Liver (tissue), 9 donors: ENCODE results near the gene ACBD7. TPM values are rescaled to one million over a fixed set of nuclear protein-coding genes. Genes with fewer than 3 reads are reported as not detected.

Source experiments
- DNase-seq: peaks from one replicate; pipeline ENCODE4 v3.0.0-alpha.2; 2017; ENCODE audit warnings: low spot score
- H3K27ac ChIP-seq, 2 donors: one replicate each; pipeline ENCODE4 v1.7.0; 2013; ENCODE audit warnings: inconsistent platforms in 2 of 2, low read length in 2 of 2, control low read depth in 1 of 2, low read depth in 1 of 2, mild to moderate bottlenecking in 1 of 2
- H3K27me3 ChIP-seq, 4 donors: one replicate each; pipeline versions ENCODE4 v1.6.1 to v1.7.0; 2013; ENCODE audit warnings: low read length in 3 of 4, inconsistent platforms in 1 of 4, mild to moderate bottlenecking in 1 of 4, moderate library complexity in 1 of 4; ENCODE audit not compliant: control insufficient read depth in 4 of 4, insufficient read depth in 4 of 4
- H3K36me3 ChIP-seq, 4 donors: one replicate each; pipeline versions ENCODE4 v1.6.1 to v1.7.0; 2013; ENCODE audit warnings: low read length in 3 of 4, mild to moderate bottlenecking in 3 of 4, low read depth in 1 of 4, moderate library complexity in 1 of 4; ENCODE audit not compliant: control insufficient read depth in 4 of 4, insufficient read depth in 3 of 4
- H3K4me1 ChIP-seq, 4 donors: one replicate each; pipeline versions ENCODE4 v1.6.1 to v1.7.0; 2013; ENCODE audit warnings: low read length in 3 of 4, mild to moderate bottlenecking in 3 of 4, moderate library complexity in 1 of 4; ENCODE audit not compliant: control insufficient read depth in 4 of 4, insufficient read depth in 4 of 4
- H3K4me3 ChIP-seq, 3 donors: one replicate each; pipeline versions ENCODE4 v1.6.1 to v1.7.0; 2013; ENCODE audit warnings: low read length in 3 of 3, control low read depth in 1 of 3, low read depth in 1 of 3, mild to moderate bottlenecking in 1 of 3
- H3K9ac ChIP-seq, 2 donors: one replicate each; pipeline ENCODE4 v1.7.0; 2013; ENCODE audit warnings: low read length in 2 of 2, mild to moderate bottlenecking in 2 of 2, moderate library complexity in 2 of 2, control low read depth in 1 of 2, low read depth in 1 of 2
- H3K9me3 ChIP-seq, 4 donors: one replicate each; pipeline versions ENCODE4 v1.6.1 to v1.7.0; 2013; ENCODE audit warnings: low read length in 3 of 4; ENCODE audit not compliant: control insufficient read depth in 4 of 4
- EGR1 ChIP-seq, 2 donors: IDR thresholded peaks; 2 replicates each; pipeline ENCODE4 v1.6.1; 2016 to 2018; ENCODE audit warnings: antibody characterized with exemption in 2 of 2, low read depth in 2 of 2
- FOXA1 ChIP-seq: IDR thresholded peaks from 2 replicates; pipeline ENCODE4 v1.6.1; 2016; ENCODE audit warnings: antibody characterized with exemption
- FOXA2 ChIP-seq: IDR thresholded peaks from 2 replicates; pipeline ENCODE4 v1.6.1; 2016; ENCODE audit warnings: antibody characterized with exemption
- HNF4A ChIP-seq, 2 donors: conservative IDR thresholded peaks; 2 replicates each; pipeline ENCODE4 v1.6.1; 2016; ENCODE audit warnings: antibody characterized with exemption in 2 of 2, mild to moderate bottlenecking in 2 of 2
- HNF4G ChIP-seq: IDR thresholded peaks from 2 replicates; pipeline ENCODE4 v1.6.1; 2016; ENCODE audit warnings: antibody characterized with exemption
- JUND ChIP-seq, 2 donors: IDR thresholded peaks; 2 replicates each; pipeline ENCODE4 v1.6.1; 2016; ENCODE audit warnings: antibody characterized with exemption in 2 of 2
- MAX ChIP-seq: IDR thresholded peaks from 2 replicates; pipeline ENCODE4 v1.6.1; 2016; ENCODE audit warnings: antibody characterized with exemption
- NR2F2 ChIP-seq: IDR thresholded peaks from 2 replicates; pipeline ENCODE4 v1.6.1; 2016; ENCODE audit warnings: antibody characterized with exemption
- RAD21 ChIP-seq, 2 donors: IDR thresholded peaks; 2 replicates each; pipeline ENCODE4 v1.6.1; 2016; ENCODE audit warnings: antibody characterized with exemption in 2 of 2, mild to moderate bottlenecking in 2 of 2
- RXRA ChIP-seq, 2 donors: IDR thresholded peaks; 2 replicates each; pipeline ENCODE4 v1.6.1; 2017 to 2018; ENCODE audit warnings: antibody characterized with exemption in 2 of 2, mild to moderate bottlenecking in 1 of 2
- SP1 ChIP-seq: IDR thresholded peaks from 2 replicates; pipeline ENCODE4 v1.6.1; 2018; ENCODE audit warnings: antibody characterized with exemption, mild to moderate bottlenecking
- TAF1 ChIP-seq: conservative IDR thresholded peaks from 2 replicates; pipeline ENCODE4 v1.6.1; 2016; ENCODE audit warnings: antibody characterized with exemption, mild to moderate bottlenecking
- WGBS: extraction: QIAGEN DNeasy Blood & Tissue Kit; methylation state at CpG from one replicate; pipeline ENCODE4 v1.1.7; 2013; 5-methylcytosine and 5-hydroxymethylcytosine counted together
- polyA plus RNA-seq, 2 donors: library from polyadenylated mRNA; stranded (reverse) in 1 of 2; unstranded in 1 of 2; fragments of 200-250 nt in 1 of 2; fragments of >200 nt in 1 of 2; fragmentation: Nextera tagmentation in 1 of 2; extraction: Ambion mirVana in 1 of 2; gene quantifications; one replicate each; pipeline versions ENCODE4 v1.2.1 to v1.2.3, GENCODE V29; 2013 to 2015
- total RNA-seq, 2 donors: library from RNA; depleted of rRNA; stranded (reverse); fragments of >200 nt; gene quantifications; one replicate each; pipeline ENCODE4 v1.2.3, GENCODE V29; 2014
- TF ChIP-seq, protein P1 (sequence below): IDR thresholded peaks from 2 replicates; pipeline ENCODE4 v1.6.1; 2016; ENCODE audit warnings: antibody characterized with exemption
- TF ChIP-seq, protein P2 (sequence below): IDR thresholded peaks from 2 replicates; pipeline ENCODE4 v1.6.1; 2016; ENCODE audit warnings: antibody characterized with exemption
- TF ChIP-seq, protein P3 (sequence below): IDR thresholded peaks from 2 replicates; pipeline ENCODE4 v1.6.1; 2016; ENCODE audit warnings: antibody characterized with exemption, mild to moderate bottlenecking
- donor health status: healthy.
- donor health status: healthy.
- donor health status: healthy.
- donor health status: healthy.
- donor health status: healthy.

The ACBD7 gene
- total and polyA plus RNA-seq, 4 donors, result 0.13 to 0.37 TPM; not detected in 2

DNA sequence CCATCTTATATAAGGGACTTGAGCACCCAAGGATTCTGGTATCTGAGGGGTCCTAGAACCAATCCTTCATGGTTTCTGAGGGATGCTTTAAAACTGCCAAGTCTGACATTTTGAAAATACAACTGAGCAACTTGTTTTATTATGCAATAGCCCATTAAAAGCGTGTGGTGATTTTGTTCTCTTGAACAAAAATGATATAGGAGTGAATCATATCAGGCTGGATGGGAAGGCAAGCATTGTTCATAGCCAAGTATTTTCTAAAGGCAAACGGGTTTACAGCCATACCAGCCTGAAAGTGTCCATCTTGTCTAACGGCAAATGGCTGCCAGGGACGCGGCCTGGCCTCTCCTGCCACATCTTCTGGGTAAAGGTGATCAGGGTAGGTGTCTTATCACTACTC is 31.9 kb upstream of the ACBD7 start:
- no peaks in the 10 kb centered on the region for H3K27me3 ChIP-seq
- no peak for DNase-seq
- H3K9ac ChIP-seq, result no peak overlapping the region
- no peak overlapping the region for H3K27ac ChIP-seq
- TF ChIP-seq RXRA (IDR thresholded peaks at IDR 0.05), result no peak
- no peak for TF ChIP-seq SP1
- TF ChIP-seq FOXA2, result no peak
- TF ChIP-seq, protein P1, sequence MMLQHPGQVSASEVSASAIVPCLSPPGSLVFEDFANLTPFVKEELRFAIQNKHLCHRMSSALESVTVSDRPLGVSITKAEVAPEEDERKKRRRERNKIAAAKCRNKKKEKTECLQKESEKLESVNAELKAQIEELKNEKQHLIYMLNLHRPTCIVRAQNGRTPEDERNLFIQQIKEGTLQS, result no peak
- TF ChIP-seq JUND (IDR thresholded peaks at IDR 0.05), result no peak
- TF ChIP-seq TAF1, result no peak
- no peak for TF ChIP-seq NR2F2
- no peak for TF ChIP-seq EGR1 (IDR thresholded peaks at IDR 0.05; ENCODE audit: low read depth in 2 of 2)
- no peak for TF ChIP-seq RAD21 (IDR thresholded peaks at IDR 0.05)
- TF ChIP-seq, protein P2, sequence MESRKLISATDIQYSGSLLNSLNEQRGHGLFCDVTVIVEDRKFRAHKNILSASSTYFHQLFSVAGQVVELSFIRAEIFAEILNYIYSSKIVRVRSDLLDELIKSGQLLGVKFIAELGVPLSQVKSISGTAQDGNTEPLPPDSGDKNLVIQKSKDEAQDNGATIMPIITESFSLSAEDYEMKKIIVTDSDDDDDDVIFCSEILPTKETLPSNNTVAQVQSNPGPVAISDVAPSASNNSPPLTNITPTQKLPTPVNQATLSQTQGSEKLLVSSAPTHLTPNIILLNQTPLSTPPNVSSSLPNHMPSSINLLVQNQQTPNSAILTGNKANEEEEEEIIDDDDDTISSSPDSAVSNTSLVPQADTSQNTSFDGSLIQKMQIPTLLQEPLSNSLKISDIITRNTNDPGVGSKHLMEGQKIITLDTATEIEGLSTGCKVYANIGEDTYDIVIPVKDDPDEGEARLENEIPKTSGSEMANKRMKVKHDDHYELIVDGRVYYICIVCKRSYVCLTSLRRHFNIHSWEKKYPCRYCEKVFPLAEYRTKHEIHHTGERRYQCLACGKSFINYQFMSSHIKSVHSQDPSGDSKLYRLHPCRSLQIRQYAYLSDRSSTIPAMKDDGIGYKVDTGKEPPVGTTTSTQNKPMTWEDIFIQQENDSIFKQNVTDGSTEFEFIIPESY, result no peak
- TF ChIP-seq MAX, result no peak
- 98% methylated on average over 5 of the region's 5 CpGs for WGBS
- H3K9me3 ChIP-seq, result no peaks in the 10 kb centered on the region
- peaks cover 7 to 25% (median 18%) of the 10 kb centered on the region in 4 donors for H3K36me3 ChIP-seq
- H3K4me3 ChIP-seq, result no peak overlapping the region
- H3K4me1 ChIP-seq, result no peaks in the 10 kb centered on the region

DNA sequence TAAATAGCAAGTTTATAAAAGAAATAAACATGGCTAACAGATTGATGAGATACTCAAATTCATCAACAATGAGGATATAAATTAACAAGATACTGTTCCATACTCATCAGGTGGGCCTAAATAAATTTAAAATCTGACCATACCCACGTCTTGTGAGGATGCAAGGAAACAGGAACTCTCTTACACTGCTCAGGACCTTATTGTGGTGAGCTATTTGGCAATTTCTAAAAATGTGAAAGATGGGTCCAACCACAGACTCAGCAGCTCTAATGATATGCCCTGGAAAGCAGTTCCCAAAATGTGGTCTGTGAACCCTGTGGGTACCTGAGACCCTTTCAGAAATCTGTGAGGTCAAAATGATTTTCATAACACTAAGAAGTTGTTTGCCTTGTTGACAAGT is 30.0 kb upstream of the ACBD7 start:
- no peaks in the 10 kb centered on the region for H3K4me1 ChIP-seq
- no peaks in the 10 kb centered on the region for H3K9me3 ChIP-seq
- H3K9ac ChIP-seq, result no peak overlapping the region
- no peak overlapping the region for H3K27ac ChIP-seq
- H3K27me3 ChIP-seq, result no peaks in the 10 kb centered on the region
- H3K36me3 ChIP-seq, result peaks cover 8 to 25% (median 14%) of the 10 kb centered on the region in 4 donors
- 86% methylated on average over 1 of the region's 1 CpG for WGBS
- no peak for DNase-seq
- no peak overlapping the region for H3K4me3 ChIP-seq
- TF ChIP-seq, protein P3, sequence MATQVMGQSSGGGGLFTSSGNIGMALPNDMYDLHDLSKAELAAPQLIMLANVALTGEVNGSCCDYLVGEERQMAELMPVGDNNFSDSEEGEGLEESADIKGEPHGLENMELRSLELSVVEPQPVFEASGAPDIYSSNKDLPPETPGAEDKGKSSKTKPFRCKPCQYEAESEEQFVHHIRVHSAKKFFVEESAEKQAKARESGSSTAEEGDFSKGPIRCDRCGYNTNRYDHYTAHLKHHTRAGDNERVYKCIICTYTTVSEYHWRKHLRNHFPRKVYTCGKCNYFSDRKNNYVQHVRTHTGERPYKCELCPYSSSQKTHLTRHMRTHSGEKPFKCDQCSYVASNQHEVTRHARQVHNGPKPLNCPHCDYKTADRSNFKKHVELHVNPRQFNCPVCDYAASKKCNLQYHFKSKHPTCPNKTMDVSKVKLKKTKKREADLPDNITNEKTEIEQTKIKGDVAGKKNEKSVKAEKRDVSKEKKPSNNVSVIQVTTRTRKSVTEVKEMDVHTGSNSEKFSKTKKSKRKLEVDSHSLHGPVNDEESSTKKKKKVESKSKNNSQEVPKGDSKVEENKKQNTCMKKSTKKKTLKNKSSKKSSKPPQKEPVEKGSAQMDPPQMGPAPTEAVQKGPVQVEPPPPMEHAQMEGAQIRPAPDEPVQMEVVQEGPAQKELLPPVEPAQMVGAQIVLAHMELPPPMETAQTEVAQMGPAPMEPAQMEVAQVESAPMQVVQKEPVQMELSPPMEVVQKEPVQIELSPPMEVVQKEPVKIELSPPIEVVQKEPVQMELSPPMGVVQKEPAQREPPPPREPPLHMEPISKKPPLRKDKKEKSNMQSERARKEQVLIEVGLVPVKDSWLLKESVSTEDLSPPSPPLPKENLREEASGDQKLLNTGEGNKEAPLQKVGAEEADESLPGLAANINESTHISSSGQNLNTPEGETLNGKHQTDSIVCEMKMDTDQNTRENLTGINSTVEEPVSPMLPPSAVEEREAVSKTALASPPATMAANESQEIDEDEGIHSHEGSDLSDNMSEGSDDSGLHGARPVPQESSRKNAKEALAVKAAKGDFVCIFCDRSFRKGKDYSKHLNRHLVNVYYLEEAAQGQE, result no peak
- no peak for TF ChIP-seq HNF4A (conservative IDR thresholded peaks at IDR 0.05)
- no peak for TF ChIP-seq TAF1
- TF ChIP-seq FOXA1, result no peak

DNA sequence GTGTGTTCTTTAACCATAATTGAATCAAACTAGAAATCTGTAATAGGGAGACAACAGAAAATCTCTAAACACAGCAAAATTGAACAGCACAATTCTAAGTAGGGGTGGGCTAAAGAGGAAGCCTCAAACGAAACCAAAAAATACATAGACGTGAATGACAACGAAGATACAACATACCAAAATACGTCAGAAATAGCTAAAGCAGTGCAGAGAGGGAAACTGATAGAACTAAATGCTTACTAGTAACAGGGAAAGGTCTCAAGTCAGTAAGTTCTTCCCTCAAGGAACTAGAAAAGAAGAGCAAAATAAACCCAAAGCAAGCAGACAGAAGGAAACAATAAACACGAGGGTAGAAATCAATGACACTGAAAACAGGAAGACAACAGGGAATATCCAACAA is 27.6 kb upstream of the ACBD7 start:
- peaks cover 9 to 29% (median 13%) of the 10 kb centered on the region in 4 donors for H3K36me3 ChIP-seq
- no peak overlapping the region for H3K9ac ChIP-seq
- no peak for DNase-seq
- 93% methylated on average over 5 of the region's 5 CpGs for whole genome bisulfite sequencing
- H3K9me3 ChIP-seq, result no peaks in the 10 kb centered on the region
- no peaks in the 10 kb centered on the region for H3K27me3 ChIP-seq
- no peak overlapping the region for H3K27ac ChIP-seq
- TF ChIP-seq HNF4G (no peak), RXRA (IDR thresholded peaks at IDR 0.05) (no peak), FOXA1 (no peak)
- TF ChIP-seq, protein P1, result no peak
- no peaks in the 10 kb centered on the region for H3K4me1 ChIP-seq
- H3K4me3 ChIP-seq, result no peak overlapping the region
